Stimulated activated CD8-positive, alpha-beta memory T cell treated with anti-CD3 and anti-CD28 coated beads, Interleukin-4, amount 100 ng/mL, for 1 hour (primary cell): ENCODE results near the gene MORC4.

Source experiments
- DNase-seq, 2 donors: peaks; one replicate each; pipeline ENCODE4 v3.0.0-alpha.2; 2020; ENCODE audit warnings: low read depth in 2 of 2, low spot score in 1 of 2

The MORC4 gene

DNA sequence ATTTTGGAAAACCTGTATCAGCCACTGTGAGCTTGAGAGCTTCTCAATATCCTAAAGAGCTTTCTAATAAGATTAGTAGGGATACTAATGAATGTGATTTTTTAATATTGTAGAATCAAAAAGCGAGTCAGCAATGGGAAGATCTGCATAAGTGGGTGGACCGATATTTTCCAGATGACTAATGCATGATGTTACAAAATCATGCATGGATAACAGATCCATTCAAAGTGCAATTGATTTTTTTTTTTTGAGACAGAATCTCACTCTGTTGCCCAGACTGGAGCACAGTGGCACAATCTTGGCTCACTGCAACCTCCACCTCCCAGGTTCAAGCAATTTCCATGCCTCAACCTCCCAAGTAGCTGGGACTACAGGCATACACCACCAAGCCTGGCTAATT, 87.1 kb downstream of the MORC4 start:
- DNase-seq: no peak

DNA sequence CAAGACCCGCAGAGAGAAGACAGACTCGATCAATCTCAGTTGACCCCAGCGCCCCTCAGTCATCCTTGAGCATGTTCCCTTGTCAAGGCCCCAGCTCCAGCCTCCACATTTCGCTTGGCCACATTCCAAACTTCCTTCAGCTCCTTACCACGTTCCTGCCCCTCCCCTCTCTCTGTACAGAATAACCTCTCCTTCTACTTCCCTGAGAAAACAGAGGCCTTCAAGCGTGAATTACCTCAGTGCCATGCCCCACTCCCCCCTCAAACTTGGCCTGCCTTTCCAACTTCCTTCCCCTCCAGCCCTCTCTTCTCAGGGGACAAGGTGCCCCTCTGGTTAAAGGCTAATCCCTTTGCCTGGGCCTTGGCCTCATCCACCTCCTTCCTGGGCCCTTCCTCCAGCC, 93.7 kb downstream of the MORC4 start:
- no peak for DNase-seq

DNA sequence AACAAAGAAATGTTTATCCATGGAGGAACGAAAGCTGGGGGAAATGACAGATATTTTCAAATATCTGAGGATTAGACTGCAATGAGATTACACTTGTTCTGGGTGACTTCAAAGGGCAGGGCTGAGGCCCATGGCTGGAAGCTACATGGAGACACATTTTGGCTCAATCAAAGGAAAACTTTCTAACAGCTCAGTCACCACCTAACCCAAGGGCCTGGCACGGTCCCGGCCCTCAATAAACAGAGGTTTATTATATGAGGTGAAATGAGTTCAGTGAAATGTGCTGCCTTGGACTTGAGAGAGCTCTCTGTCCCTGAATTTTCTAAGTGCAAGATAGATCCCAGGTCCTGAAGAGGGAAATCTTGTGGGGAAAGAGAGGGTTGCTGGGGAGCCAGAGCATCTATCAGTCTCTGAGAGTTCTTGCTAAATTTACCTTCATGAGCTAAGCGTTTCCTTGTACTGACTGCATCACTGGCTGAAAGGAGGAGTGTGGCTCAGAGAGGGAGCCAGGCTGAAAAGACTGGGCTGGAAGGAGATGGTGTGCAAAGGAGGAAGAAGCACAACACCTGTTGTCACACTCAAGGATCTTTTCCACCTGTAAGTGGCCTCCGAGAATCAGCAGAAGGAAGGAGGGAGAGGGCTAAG, 94.8 kb downstream of the MORC4 start:
- no peak for DNase-seq

DNA sequence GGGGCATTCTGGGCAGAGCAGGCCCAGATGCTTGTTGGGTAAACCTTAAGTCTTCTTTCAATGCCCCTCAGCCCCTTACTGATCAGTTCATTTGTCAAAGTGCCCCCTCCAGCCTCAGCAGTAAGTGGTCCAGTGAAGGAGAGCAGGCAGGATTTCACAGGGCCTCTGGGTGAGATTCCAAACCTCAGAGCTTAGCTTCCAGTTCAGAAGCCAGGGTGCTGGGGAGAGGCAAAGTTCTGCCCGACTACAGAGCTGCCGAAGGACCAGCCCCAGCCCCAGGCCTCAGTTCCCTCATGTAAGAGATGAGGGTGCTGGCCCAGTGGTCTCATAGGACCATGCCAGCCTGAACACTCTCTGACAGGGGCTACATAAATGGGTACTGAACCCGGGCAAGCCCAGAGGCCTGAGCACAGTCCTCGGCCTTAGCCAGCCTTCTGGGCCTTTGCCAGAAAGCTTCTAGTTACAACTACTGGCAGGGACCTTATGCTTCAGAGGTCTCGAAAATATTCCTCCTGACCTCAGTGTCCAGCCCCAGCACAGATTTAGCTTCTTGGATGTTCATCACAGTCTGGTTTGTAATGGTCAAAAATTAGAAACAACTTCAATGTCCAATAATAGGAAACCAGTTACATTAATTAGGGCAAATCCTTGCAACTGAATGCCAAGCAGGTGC, 96.0 kb downstream of the MORC4 start:
- no peak for DNase-seq

DNA sequence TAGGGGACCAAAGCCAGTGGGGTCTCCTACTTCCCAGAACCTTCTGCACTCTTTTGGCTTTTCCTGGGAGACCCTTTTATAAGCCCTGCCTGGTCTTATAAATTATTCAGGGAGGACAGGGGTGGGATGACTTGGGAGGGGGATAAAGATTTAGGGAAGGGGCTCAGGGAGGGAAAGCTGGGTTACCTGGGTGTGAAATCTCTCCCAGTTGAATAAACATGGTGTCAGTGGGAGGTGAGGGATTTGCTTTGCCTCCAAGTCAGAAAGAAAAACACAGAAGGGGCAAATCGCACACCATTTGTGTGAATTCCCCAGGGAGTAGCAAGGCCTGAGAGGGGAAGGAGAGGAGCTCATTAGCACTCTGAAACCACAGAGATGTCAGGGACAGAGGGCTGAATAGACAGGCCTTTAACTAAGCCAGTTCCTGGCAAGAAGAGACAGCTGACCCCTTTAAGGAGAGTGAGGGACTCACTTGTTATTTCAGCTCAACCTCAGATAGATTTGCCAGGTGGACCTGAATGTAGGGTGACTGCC, 96.7 kb downstream of the MORC4 start, which contains the start of gene RIPPLY1:
TSS of gene RIPPLY1 (minus strand) at position 51 of the 534 bp plus-strand sequence. CDS start 54 bp downstream, outside the sequence.
- no peak for DNase-seq

DNA sequence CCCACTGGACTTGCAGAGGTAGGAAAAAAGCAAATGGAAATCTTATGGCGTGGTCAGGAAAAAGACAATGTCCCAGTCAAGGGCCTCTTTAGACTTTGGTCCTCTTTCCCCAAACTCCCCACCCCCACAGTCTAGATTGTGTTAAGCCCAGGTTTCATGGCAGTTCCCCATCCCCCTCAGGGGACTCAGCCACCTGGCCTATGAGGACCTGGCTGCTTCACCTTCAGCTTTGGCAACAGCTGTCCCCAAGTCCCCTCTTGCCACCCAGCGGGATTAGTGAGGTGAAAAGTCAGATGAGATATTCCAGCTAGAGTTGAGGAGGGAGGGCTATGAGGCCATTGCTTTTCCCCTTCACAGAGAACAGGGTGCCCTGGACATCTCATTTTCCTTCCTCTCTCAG, 97.3 kb downstream of the MORC4 start:
- no peak for DNase-seq

DNA sequence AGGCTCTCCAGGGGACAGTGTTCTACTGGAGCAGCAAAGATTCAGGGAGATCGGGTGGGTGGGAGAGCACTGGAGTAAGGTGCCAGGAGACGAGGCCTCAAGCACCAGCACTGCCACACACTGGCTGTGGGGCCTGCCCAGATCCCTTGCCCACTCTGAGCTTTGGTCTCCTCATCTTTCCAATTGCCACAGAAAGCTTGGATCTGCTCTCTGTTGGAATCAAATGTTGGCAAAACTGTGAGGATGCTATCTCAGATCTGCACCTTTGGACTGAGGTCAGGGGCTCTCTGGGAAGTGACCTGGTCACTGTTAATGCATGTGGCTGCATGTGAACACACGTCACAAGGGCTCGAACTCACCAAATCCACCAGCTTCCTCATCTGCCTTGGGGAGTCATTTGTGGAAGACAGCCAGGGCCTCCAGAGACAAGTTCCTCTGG, 98.2 kb downstream of the MORC4 start:
- DNase-seq: no peak

DNA sequence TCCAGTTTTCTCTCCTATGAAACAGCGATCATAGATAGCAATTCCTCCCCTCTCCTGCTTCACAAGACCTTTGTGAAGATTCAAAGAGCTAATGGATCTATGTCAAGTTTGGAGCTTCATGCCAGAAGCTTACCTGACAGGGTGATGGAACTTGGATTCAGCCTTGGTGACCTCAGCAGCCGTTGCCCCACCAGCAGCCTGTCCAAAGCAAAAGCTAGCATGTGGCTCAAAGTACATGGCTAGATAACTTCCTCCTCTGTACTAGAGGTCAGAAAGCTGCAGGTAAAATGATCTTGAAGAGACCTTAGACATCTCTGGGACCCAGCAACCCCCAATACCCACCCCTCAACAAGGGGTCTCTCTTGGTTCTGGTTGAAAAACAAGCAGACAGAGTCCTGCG, 98.7 kb downstream of the MORC4 start:
- DNase-seq: no peak

DNA sequence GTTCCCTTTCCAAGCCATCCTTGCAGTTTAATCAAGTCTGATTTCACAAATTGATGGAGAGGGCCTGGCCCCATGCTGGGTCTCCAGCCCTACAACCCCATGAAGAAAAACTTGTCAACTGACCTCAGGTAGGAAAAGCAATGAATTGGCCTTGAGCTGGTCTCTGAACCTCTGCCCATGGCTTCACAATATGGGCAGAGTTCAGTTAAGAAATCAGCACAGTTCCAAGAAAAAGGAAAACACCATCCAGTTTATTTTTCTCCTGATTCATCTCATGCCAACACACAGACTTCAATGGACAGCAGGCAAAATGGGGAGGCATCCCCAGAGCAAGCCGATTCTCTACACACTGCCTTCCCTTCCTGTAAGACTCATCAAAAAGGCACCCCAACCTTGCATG, 100.2 kb downstream of the MORC4 start:
- no peak for DNase-seq

DNA sequence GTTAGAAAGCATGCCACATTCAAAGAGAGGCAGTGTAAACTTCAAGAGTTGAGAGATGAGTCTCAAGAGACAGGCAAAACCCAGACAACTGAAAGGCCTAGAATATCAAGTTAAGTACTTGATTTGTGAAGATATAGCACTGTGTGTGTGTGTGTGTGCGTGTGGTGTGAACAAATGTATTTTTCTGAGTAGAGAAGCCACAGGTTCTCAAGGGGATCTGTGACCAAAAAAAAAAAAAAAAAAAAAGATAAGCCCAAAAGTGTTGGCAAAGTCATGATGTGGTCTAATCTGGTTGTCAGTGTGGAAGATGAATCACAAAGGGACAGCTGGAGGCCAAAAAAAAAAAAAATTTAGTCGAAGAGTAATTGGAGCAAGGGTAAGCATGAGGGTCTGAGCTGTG, 100.7 kb downstream of the MORC4 start:
- no peak for DNase-seq

DNA sequence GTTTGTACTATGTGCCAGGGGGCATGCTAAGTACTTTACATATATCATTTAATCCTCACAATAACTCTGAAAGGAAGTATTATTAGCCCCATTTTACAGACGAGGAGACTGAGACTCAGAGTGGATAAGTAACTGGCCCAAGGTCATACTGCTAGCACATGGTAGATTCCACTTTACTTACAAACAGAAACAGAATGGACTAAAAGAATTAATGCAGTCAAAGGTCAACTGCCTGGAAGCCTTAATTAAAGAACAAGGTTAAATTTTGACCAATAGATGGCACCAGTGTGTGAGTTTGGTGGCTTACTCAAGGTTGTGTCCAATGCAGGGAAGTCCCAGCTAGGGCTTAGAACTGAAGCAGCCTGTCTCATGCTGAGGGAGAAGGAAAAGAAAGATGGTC, 101.5 kb downstream of the MORC4 start:
- no peak for DNase-seq

DNA sequence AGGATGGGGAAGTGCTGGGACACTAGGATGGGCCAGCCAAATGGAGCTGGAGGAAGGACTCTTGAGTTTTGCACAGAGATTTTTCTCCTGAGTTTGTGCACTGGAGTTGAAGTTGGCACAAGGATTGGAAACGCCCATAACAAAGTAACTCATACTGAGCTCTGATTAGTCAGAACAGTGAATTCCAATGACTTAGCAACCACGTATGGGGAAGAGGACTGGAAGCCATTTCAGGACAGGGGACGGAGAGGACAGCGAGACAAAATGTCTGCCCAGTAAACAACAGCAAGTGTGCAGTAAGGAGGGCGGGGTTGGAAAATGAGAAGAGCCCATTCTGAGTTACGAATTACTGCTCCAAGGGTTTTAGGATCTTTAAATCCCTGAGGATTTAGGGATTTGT, 102.8 kb downstream of the MORC4 start:
- DNase-seq: no peak

DNA sequence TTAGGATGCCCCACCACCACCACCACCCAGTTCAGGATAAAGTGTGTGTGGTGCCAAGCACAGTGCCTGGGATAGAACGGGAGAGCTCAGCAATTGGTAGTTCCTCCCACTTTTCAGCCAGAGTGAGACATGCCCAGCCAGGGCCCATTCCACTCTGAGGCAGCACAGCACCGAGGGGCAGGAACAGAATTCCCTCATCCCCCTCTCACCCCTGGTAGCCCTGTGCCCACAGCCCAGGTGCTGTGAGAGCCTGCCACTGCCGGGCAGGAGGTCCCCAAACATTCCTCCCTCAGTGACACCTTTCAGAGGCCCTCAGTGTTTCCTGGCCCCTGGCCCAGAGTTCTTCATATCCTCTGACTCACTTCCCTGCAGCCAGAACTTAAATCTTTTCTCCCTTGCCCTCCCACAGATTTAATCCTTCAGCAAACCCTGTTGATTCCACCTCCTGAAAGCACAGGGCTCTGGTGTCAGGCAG, 105.0 kb downstream of the MORC4 start:
- no peak for DNase-seq

DNA sequence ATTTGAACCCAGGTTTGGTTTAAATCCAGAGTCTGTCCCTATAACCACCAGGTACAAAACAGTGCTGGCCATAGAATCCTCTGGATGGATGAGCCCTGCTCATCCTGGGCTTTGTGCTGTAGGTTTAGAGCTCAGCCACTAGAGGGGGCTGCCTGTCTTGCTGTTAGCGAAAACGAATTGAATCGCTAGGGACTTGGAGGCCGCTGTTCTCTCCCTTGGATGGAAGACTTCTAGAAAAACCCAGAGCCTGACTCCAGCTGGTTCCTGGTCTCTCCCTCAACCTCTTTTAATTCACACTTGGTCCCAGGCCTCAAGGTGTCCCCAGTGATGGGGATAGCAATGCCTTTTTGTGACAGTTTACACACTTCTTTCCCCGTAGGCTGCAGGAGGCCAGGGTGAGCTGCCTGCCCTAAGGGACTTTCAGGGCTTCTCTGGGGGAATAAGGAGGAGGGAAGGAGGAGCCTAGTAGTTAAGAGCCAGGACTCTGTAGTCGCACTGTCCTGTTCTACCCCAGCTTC, 105.6 kb downstream of the MORC4 start:
- DNase-seq: no peak

DNA sequence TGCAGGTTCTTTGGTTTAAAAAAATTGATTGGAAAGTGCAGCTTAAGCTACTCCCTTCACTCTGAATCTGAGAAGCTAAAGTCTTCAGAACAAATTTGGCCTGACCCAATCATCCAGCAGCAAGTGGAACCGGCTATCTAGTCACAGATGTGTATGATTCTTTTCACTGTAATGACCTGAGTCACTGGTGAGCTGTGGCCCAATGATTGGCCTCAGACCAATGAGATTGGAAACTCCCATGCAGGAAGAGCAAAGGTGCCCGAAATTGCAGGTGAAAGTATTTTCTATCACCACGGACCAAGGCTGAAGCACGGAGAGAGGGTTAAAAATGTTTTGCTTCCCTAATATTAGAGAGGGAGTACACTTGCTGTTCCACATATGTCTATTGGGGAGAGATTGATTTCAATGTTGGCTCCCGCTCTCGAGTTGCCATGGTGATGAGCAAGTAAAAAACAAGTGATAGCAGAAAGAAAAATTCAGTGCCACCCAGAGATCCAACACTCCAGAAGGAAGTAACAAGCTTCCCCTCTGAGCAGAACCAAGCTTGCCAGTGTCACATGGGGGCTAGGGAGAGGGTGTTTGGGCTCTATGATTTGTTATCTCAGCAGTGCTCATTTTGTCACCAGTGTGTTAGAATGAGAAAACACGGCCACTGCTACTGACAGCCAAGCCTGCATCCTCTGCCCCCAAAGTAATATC, 108.1 kb downstream of the MORC4 start:
- no peak for DNase-seq
